Tibial nerve (tissue), 4 donors: ENCODE measurements around the gene IL1RAP. TPM values are rescaled to one million over a fixed set of nuclear protein-coding genes. Genes with fewer than 3 reads are reported as not detected.

Source experiments
- DNase-seq, 2 donors: peaks; one replicate each; pipeline ENCODE4 v3.0.0-alpha.2; 2019; ENCODE audit warnings: low spot score in 2 of 2
- H3K27ac ChIP-seq, 4 donors: fragments of 200-600 bp; sonication (generic) in 3 of 4; one replicate each; pipeline ENCODE4 v1.5.1; 2017 to 2019; ENCODE audit warnings: mild to moderate bottlenecking in 1 of 4
- H3K27me3 ChIP-seq, 2 donors: fragments of 200-600 bp; sonication (generic) in 1 of 2; one replicate each; pipeline versions ENCODE4 v1.5.1 to v1.6.0; 2017 to 2019
- H3K36me3 ChIP-seq, 3 donors: fragments of 200-600 bp; sonication (generic); one replicate each; pipeline ENCODE4 v1.5.1; 2018 to 2019
- H3K4me1 ChIP-seq, 4 donors: fragments of 200-600 bp; sonication (generic) in 3 of 4; one replicate each; pipeline ENCODE4 v1.5.1; 2017 to 2019
- H3K4me3 ChIP-seq, 4 donors: fragments of 200-600 bp; sonication (generic) in 3 of 4; one replicate each; pipeline ENCODE4 v1.5.1; 2017 to 2019; ENCODE audit warnings: mild to moderate bottlenecking in 1 of 4, moderate library complexity in 1 of 4
- H3K9me3 ChIP-seq, 4 donors: fragments of 200-600 bp; sonication (generic) in 3 of 4; one replicate each; pipeline ENCODE4 v1.5.1; 2017 to 2019
- CTCF ChIP-seq, 5 experiments: fragments of 200-600 bp in 3 of 5; fragments of 450-650 bp in 2 of 5; sonication (generic) in 3 of 5; IDR thresholded peaks; one replicate each; pipeline ENCODE4 v1.5.1; 2016 to 2019; ENCODE audit warnings: antibody characterized with exemption in 5 of 5, mild to moderate bottlenecking in 3 of 5, moderate library complexity in 2 of 5
- EP300 ChIP-seq, 2 donors: sonication (generic); formaldehyde crosslinking; IDR thresholded peaks; one replicate each; pipeline ENCODE4 v1.6.1; 2017; ENCODE audit warnings: antibody characterized with exemption in 2 of 2, mild to moderate bottlenecking in 1 of 2
- POLR2A ChIP-seq, 2 donors: fragments of 450-650 bp; IDR thresholded peaks; one replicate each; pipeline ENCODE4 v1.6.1; 2017; ENCODE audit warnings: antibody characterized with exemption in 2 of 2, mild to moderate bottlenecking in 2 of 2, moderate library complexity in 2 of 2
- WGBS, 2 donors: methylation state at CpG; one replicate each; pipeline ENCODE4 v1.1.5; 2018; 5-methylcytosine and 5-hydroxymethylcytosine counted together
- total RNA-seq, 4 donors: library from RNA; depleted of rRNA; stranded (reverse); fragments of >200 nt; gene quantifications; one replicate each; pipeline ENCODE4 v1.1.0, GENCODE V29; 2016

IL1RAP gene
- total RNA-seq, 4 donors from 2014 or later: 7.2 to 24.5 (median 11.8) TPM

DNA sequence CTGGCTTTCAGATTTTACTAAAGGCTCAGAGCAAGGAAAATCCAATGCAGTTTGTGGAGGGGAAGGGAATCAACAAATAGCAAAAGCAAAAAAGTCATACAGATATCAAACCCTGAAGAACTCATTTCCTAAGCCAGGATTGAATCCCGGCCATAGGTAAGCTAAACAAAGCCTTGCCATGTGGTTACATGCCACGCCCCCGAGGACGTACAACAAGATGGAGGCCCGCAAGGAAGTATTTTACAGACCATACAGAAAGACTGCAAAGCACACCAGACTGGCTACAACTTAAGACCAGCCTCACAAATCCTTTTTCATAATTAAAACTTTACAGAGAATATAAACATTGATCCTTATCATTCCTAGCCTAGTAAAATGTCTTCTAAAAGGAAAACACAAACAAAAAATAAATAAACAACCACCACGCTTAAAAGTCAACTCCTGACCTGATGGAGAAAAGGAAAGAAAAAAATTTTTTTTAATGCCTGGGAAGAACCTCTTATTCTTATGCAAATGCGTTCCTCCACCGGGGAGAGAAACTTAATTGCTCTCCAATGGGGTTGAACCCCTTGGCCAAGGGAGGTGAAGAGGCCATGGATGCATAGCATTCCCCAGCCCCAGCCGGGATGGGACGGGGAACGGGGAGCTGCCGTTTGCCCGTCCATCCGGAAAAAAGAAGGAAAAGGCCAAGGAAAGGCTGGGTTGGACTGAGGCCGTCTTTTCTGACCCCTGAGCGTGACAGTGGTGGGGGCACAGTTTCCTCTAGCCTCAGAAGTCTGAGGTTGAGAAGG lies 39.3 kb downstream of the IL1RAP start:
- TF ChIP-seq EP300 (IDR thresholded peaks at IDR 0.05) (no peak), CTCF (IDR thresholded peaks at IDR 0.05) (no peak), POLR2A (IDR thresholded peaks at IDR 0.05) (no peak)
- Histone ChIP-seq H3K9me3 (peaks cover 0 to 25% (median 2%) of the 10 kb centered on the region in 4 donors), H3K27ac (no peak overlapping the region), H3K4me3 (no peak overlapping the region), H3K36me3 (peaks cover 0 to 10% (median 0%) of the 10 kb centered on the region in 3 donors), H3K27me3 (no peaks in the 10 kb centered on the region), H3K4me1 (no peaks in the 10 kb centered on the region)
- WGBS, 2 donors: 88 to 91% methylated on average over 16 of the region's 16 CpGs
- DNase-seq: no peak

DNA sequence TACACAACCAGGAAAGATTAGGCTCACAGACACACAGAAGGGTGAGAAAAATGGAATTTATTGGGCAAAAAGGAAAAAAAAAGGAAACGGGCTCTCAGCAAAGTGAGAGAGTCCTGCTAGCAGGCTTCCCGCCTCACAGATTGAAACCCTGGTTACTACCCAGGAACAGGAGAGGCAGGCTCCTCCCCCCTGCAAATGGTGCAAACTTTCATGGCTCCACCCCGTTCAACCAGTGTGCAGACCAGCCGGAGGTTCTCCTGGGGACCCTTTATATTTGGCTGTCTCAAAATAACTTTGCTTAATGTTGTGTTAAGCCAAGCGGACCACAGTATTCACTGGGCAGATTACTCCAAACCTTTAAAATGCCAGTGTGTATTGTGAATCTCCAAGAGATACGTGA lies 40.3 kb downstream of the IL1RAP start:
- H3K27ac ChIP-seq: no peak overlapping the region
- no peak for TF ChIP-seq EP300 (IDR thresholded peaks at IDR 0.05)
- TF ChIP-seq POLR2A (IDR thresholded peaks at IDR 0.05): no peak
- TF ChIP-seq CTCF (IDR thresholded peaks at IDR 0.05): no peak
- peaks cover 0 to 34% (median 2%) of the 10 kb centered on the region in 4 donors for H3K9me3 ChIP-seq
- no peaks in the 10 kb centered on the region for H3K27me3 ChIP-seq
- DNase-seq: no peak
- H3K4me3 ChIP-seq: no peak overlapping the region
- no peaks in the 10 kb centered on the region for H3K4me1 ChIP-seq
- H3K36me3 ChIP-seq: peaks cover 0 to 10% (median 0%) of the 10 kb centered on the region in 3 donors
- WGBS, 2 donors: 79 to 84% methylated on average over 6 of the region's 6 CpGs

DNA sequence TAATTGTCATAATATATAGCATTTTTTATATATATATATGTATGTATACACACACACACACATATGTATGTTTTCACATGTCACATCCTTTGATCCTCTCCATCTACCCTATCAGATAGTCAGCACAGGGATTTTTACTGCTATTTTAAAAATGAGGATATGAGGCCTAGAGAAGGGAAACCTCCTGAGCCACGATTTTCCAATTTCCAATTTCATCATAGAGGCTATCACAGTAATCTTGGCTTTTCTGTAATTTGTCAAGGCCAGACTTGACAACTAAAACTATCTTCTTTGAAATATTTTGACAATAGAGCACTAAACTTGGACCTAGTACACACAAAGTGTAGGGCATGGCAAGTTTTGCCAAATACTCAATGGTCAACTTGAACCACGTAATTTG lies 42.5 kb downstream of the IL1RAP start:
- Histone ChIP-seq H3K27ac (no peak overlapping the region), H3K27me3 (no peaks in the 10 kb centered on the region), H3K9me3 (peaks cover 0 to 34% (median 2%) of the 10 kb centered on the region in 4 donors), H3K36me3 (peaks cover 0 to 10% (median 0%) of the 10 kb centered on the region in 3 donors), H3K4me3 (no peak overlapping the region), H3K4me1 (no peaks in the 10 kb centered on the region)
- 90 to 91% methylated on average over 2 of the region's 2 CpGs for WGBS, 2 donors
- DNase-seq: no peak
- TF ChIP-seq POLR2A (IDR thresholded peaks at IDR 0.05) (no peak), EP300 (IDR thresholded peaks at IDR 0.05) (no peak), CTCF (IDR thresholded peaks at IDR 0.05) (no peak)

- Histone ChIP-seq H3K4me1 (no peaks in the 10 kb centered on the region), H3K4me3 (no peak overlapping the region), H3K27me3 (no peaks in the 10 kb centered on the region), H3K36me3 (peaks cover 0 to 10% (median 0%) of the 10 kb centered on the region in 3 donors), H3K27ac (no peak overlapping the region), H3K9me3 (peaks cover 0 to 26% (median 0%) of the 10 kb centered on the region in 4 donors)
- DNase-seq: no peak
- TF ChIP-seq EP300 (IDR thresholded peaks at IDR 0.05) (no peak), CTCF (IDR thresholded peaks at IDR 0.05) (no peak), POLR2A (IDR thresholded peaks at IDR 0.05) (no peak)
Measured at GRCh38 chr3:190557296-190557695, 43.4 kb downstream of the IL1RAP start.

DNA sequence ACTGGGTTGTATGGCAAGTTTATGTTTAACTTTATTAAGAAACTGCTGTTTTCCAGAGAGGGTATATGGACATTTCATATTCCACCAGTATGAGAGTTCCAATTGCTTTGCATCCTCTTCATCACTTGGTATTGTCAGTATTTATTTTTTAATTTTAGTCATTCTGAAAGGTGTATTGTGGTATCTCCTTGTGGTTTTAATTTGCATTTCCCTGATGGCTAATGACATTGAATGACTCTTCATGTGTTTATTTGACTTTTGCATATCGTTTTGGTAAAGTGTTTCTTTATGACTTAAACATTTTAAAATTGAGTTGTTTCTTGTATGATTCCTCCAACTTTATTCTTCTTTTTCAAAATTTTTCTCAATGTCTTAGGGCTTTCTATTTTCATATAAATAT lies 44.4 kb downstream of the IL1RAP start:
- 82 to 85% methylated on average over 1 of the region's 1 CpG for WGBS, 2 donors
- no peaks in the 10 kb centered on the region for H3K27me3 ChIP-seq
- DNase-seq: no peak
- H3K9me3 ChIP-seq: peaks cover 0 to 19% (median 0%) of the 10 kb centered on the region in 4 donors
- no peaks in the 10 kb centered on the region for H3K4me1 ChIP-seq
- H3K4me3 ChIP-seq: no peak overlapping the region
- H3K36me3 ChIP-seq: peaks cover 0 to 10% (median 0%) of the 10 kb centered on the region in 3 donors
- H3K27ac ChIP-seq: no peak overlapping the region
- no peak for TF ChIP-seq CTCF (IDR thresholded peaks at IDR 0.05)
- TF ChIP-seq EP300 (IDR thresholded peaks at IDR 0.05): no peak
- TF ChIP-seq POLR2A (IDR thresholded peaks at IDR 0.05): no peak
